Peyer's patch (tissue), 4 donors: ENCODE data around the gene ZNF787. TPM values are rescaled to one million over a fixed set of nuclear protein-coding genes. Genes with fewer than 3 reads are reported as not detected.

Experiments used
- DNase-seq, 3 donors: peaks; one replicate each; pipeline ENCODE4 v3.0.0-alpha.2; 2017 to 2019
- H3K27ac ChIP-seq, 4 donors: fragments of 200-600 bp; sonication (generic); one replicate each; pipeline ENCODE4 v1.5.1; 2016 to 2019
- H3K27me3 ChIP-seq, 2 donors: fragments of 200-600 bp; sonication (generic); one replicate each; pipeline ENCODE4 v1.5.1; 2019
- H3K36me3 ChIP-seq, 3 donors: fragments of 200-600 bp; sonication (generic); one replicate each; pipeline ENCODE4 v1.5.1; 2016 to 2019
- H3K4me1 ChIP-seq, 4 donors: fragments of 200-600 bp; sonication (generic); one replicate each; pipeline ENCODE4 v1.5.1; 2016 to 2019
- H3K4me3 ChIP-seq, 4 donors: fragments of 200-600 bp; sonication (generic); 1 replicate in 3 of 4; 2 replicates in 1 of 4; pipeline ENCODE4 v1.5.1; 2016 to 2019; ENCODE audit warnings: mild to moderate bottlenecking in 1 of 4
- H3K9me3 ChIP-seq, 4 donors: fragments of 200-600 bp; sonication (generic); one replicate each; pipeline ENCODE4 v1.5.1; 2016 to 2019; ENCODE audit warnings: mild to moderate bottlenecking in 1 of 4
- POLR2A ChIP-seq, 2 donors: fragments of 450-650 bp; IDR thresholded peaks; one replicate each; pipeline ENCODE4 v1.5.1; 2017; ENCODE audit warnings: antibody characterized with exemption in 2 of 2, mild to moderate bottlenecking in 2 of 2, moderate library complexity in 2 of 2
- total RNA-seq, 4 donors: library from RNA; depleted of rRNA; stranded (reverse); fragments of >200 nt; gene quantifications; one replicate each; pipeline ENCODE4 v1.1.0, GENCODE V29; 2016
- TF ChIP-seq, protein P1 (sequence below), 6 experiments: fragments of 450-650 bp in 4 of 6; fragments of 200-600 bp in 2 of 6; sonication (generic) in 1 of 6; IDR thresholded peaks; one replicate each; pipeline ENCODE4 v1.5.1; 2017 to 2019; ENCODE audit warnings: antibody characterized with exemption in 6 of 6, mild to moderate bottlenecking in 3 of 6, moderate library complexity in 1 of 6

Gene ZNF787
- total RNA-seq, 4 donors from 2014 or later: 19.0 to 42.1 (median 26.9) TPM

DNA sequence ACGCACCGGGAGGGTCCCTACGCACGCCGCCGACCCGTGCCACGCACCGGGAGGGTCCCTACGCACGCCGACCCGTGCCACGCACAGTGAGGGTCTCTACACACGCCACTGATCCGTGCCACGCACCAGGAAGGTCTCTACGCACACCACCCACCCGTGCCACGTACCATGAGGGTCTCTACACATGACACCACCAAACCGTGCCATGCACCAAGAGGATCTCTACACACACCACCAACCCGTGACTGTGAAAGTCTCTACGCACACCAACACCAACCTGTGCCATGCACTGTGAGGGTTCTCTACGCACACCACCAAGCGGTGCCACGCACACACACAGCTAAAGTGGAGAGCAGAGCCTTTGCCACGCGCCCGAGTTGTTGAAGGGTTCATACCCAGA lies 16.7 kb downstream of the ZNF787 start:
- H3K4me3 ChIP-seq: no peak overlapping the region
- no peaks in the 10 kb centered on the region for H3K27me3 ChIP-seq
- TF ChIP-seq POLR2A (IDR thresholded peaks at IDR 0.05): no peak
- TF ChIP-seq, protein P1, sequence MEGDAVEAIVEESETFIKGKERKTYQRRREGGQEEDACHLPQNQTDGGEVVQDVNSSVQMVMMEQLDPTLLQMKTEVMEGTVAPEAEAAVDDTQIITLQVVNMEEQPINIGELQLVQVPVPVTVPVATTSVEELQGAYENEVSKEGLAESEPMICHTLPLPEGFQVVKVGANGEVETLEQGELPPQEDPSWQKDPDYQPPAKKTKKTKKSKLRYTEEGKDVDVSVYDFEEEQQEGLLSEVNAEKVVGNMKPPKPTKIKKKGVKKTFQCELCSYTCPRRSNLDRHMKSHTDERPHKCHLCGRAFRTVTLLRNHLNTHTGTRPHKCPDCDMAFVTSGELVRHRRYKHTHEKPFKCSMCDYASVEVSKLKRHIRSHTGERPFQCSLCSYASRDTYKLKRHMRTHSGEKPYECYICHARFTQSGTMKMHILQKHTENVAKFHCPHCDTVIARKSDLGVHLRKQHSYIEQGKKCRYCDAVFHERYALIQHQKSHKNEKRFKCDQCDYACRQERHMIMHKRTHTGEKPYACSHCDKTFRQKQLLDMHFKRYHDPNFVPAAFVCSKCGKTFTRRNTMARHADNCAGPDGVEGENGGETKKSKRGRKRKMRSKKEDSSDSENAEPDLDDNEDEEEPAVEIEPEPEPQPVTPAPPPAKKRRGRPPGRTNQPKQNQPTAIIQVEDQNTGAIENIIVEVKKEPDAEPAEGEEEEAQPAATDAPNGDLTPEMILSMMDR (IDR thresholded peaks at IDR 0.05): no peak
- H3K27ac ChIP-seq: no peak overlapping the region
- H3K9me3 ChIP-seq: no peaks in the 10 kb centered on the region
- peaks cover 0 to 50% (median 7%) of the 10 kb centered on the region in 4 donors for H3K4me1 ChIP-seq
- no peak for DNase-seq
- H3K36me3 ChIP-seq: peaks cover 0 to 37% (median 0%) of the 10 kb centered on the region in 3 donors

- H3K4me3 ChIP-seq: no peak overlapping the region
- H3K9me3 ChIP-seq: no peaks in the 10 kb centered on the region
- no peaks in the 10 kb centered on the region for H3K27me3 ChIP-seq
- no peak for TF ChIP-seq POLR2A (IDR thresholded peaks at IDR 0.05)
- TF ChIP-seq, protein P1 (IDR thresholded peaks at IDR 0.05): no peak
- peaks cover 0 to 43% (median 0%) of the 10 kb centered on the region in 3 donors for H3K36me3 ChIP-seq
- no peak overlapping the region for H3K27ac ChIP-seq
- peaks cover 0 to 37% (median 4%) of the 10 kb centered on the region in 4 donors for H3K4me1 ChIP-seq
- no peak for DNase-seq
These were observed 18.0 kb downstream of the ZNF787 start for GRCh38 chr19:56103027-56103614.

- H3K4me1 ChIP-seq: peaks cover 0 to 26% (median 4%) of the 10 kb centered on the region in 4 donors
- no peak overlapping the region for H3K27ac ChIP-seq
- no peaks in the 10 kb centered on the region for H3K27me3 ChIP-seq
- no peaks in the 10 kb centered on the region for H3K9me3 ChIP-seq
- TF ChIP-seq, protein P1 (IDR thresholded peaks at IDR 0.05): no peak
- no peak for TF ChIP-seq POLR2A (IDR thresholded peaks at IDR 0.05)
- DNase-seq: no peak
- H3K36me3 ChIP-seq: peaks cover 0 to 47% (median 0%) of the 10 kb centered on the region in 3 donors
- H3K4me3 ChIP-seq: no peak overlapping the region
These were observed 19.2 kb downstream of the ZNF787 start for GRCh38 chr19:56101746-56102535.

DNA sequence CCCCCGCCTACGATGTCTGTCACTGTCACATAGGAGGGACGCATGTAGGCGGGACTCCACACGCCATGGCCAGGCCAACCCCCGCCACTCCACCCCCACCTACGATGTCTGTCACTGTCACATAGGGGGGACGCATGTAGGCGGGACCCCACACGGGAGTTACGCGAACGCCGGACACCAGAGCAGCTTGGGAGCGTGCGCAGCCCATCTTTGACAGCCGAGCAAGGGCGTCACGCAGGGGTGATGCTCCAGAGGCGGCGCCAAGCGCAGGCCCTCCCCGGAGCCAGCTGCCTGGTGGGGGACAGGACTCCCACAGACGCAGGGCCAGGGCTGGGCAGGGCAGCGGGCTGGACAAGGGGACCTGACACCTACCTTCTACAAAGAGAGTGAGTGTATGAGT lies 20.0 kb downstream of the ZNF787 start:
- Histone ChIP-seq H3K27me3 (no peaks in the 10 kb centered on the region), H3K36me3 (peaks cover 0 to 41% (median 0%) of the 10 kb centered on the region in 3 donors), H3K27ac (no peak overlapping the region), H3K9me3 (no peaks in the 10 kb centered on the region), H3K4me1 (peaks cover 0 to 17% (median 4%) of the 10 kb centered on the region in 4 donors), H3K4me3 (no peak overlapping the region)
- TF ChIP-seq, protein P1 (IDR thresholded peaks at IDR 0.05): no peak
- TF ChIP-seq POLR2A (IDR thresholded peaks at IDR 0.05): no peak
- no peak for DNase-seq

- Histone ChIP-seq H3K9me3 (no peaks in the 10 kb centered on the region), H3K27ac (no peak overlapping the region), H3K36me3 (peaks cover 0 to 51% (median 0%) of the 10 kb centered on the region in 3 donors), H3K4me1 (peaks cover 0 to 6% (median under 1%) of the 10 kb centered on the region in 4 donors), H3K4me3 (no peak overlapping the region), H3K27me3 (no peaks in the 10 kb centered on the region)
- DNase-seq: no peak
- TF ChIP-seq POLR2A (IDR thresholded peaks at IDR 0.05): no peak
- TF ChIP-seq, protein P1 (IDR thresholded peaks at IDR 0.05): no peak
These were observed 21.2 kb downstream of the ZNF787 start for GRCh38 chr19:56099638-56100539.
